HUDEP-2 (cell line): ENCODE data around the gene CDC20B.
"Not testable (repeated sequence)": the region's sequence is repeated elsewhere in the genome, so short reads cannot be mapped to it uniquely, and the experiment has no call there.

Source experiments
- DNase-seq, 76 experiments: peaks; one replicate each; lab custom pipeline; 2025; ENCODE audit not compliant: unreplicated experiment in 76 of 76; lab: John Stamatoyannopoulos, UW

Gene CDC20B

GRCh38 chr5:55104946-55105701, 67.9 kb downstream of the CDC20B start:
- DNase-seq = no peak

- DNase-seq = no peak
These were observed 68.8 kb downstream of the CDC20B start for GRCh38 chr5:55104036-55104772.

- no peak for DNase-seq
These were observed 70.6 kb downstream of the CDC20B start, which contains the start of gene GZMA for GRCh38 chr5:55102348-55102747. Gene GZMA, plus strand, starts transcription at chr5:55102646. Its CDS starts 37 bp downstream, at chr5:55102683.

- DNase-seq = no peak
These were observed 71.3 kb downstream of the CDC20B start for GRCh38 chr5:55101556-55102276.

GRCh38 chr5:55101148-55101547, 71.8 kb downstream of the CDC20B start:
- not testable (repeated sequence) for DNase-seq

- DNase-seq = no peak
These were observed 76.1 kb downstream of the CDC20B start for GRCh38 chr5:55096861-55097260.

- DNase-seq = no peak
These were observed 76.8 kb downstream of the CDC20B start for GRCh38 chr5:55096182-55096581.

- not testable (repeated sequence) for DNase-seq
These were observed 82.0 kb downstream of the CDC20B start for GRCh38 chr5:55091011-55091410.

GRCh38 chr5:55089301-55089700, 83.7 kb downstream of the CDC20B start:
- not testable (repeated sequence) for DNase-seq

GRCh38 chr5:55081541-55081940, 91.4 kb downstream of the CDC20B start:
- no peak for DNase-seq

GRCh38 chr5:55073211-55073610, 99.8 kb downstream of the CDC20B start:
- no peak for DNase-seq

- no peak for DNase-seq
These were observed 100.3 kb downstream of the CDC20B start for GRCh38 chr5:55072666-55073065.

GRCh38 chr5:55071413-55071812, 101.6 kb downstream of the CDC20B start:
- no peak for DNase-seq

GRCh38 chr5:55070968-55071367, 102.0 kb downstream of the CDC20B start:
- no peak for DNase-seq

GRCh38 chr5:55066277-55066676, 106.7 kb downstream of the CDC20B start:
- DNase-seq = no peak

- no peak for DNase-seq
These were observed 108.5 kb downstream of the CDC20B start for GRCh38 chr5:55064523-55064922.

- no peak for DNase-seq
These were observed 109.1 kb downstream of the CDC20B start for GRCh38 chr5:55063899-55064298.

- no peak for DNase-seq
These were observed 109.6 kb downstream of the CDC20B start for GRCh38 chr5:55063220-55063863.
